ENCODE measurements around the gene KCNT1.

Gene KCNT1

DNA sequence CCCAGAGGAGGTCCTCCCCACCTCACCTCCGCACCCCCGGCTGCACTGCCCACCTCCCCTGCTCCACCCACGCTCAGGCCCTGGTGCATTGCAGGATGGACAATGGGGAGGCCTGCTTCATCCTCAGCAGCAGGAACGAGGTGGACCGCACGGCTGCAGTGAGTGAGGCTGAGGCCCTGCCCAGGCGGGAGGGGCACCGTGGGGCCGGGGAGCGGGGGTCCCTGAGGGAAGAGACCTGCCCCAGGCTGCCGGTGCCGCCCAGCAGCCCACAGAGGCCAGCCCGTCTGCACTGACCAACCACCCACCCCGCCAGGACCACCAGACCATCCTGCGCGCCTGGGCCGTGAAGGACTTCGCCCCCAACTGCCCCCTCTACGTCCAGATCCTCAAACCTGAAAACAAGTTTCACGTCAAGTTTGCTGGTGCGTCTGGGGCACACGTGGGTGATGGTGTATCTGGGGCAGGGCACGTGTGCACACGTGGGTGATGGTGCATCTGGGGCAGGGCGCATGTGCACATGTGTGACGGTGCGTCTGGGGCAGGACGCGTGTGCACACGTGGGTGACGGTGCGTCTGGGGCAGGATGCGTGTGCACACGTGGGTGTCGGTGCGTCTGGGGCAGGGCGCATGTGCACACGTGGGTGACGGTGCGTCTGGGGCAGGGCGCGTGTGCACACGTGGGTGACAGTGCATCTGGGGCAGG lies 66.7 kb downstream of the KCNT1 start:
- H2AFZ ChIP-seq (ENCODE audit: low read length), result no peak overlapping the region
- H3K27ac ChIP-seq (replicated peaks; ENCODE audit: low read length), result no peak overlapping the region
- DNase-seq (ENCODE audit: low spot score), result no peak
- no peak overlapping the region for H3K4me2 ChIP-seq (ENCODE audit: insufficient read depth, low read length, poor library complexity, severe bottlenecking)
- peaks cover 6% of the 10 kb centered on the region for H3K79me1 ChIP-seq (ENCODE audit: low read depth, low read length)
- H3K4me1 ChIP-seq (ENCODE audit: control insufficient read depth in 2 of 2, insufficient read depth in 1 of 2, low read depth in 1 of 2, low read length in 2 of 2), result peaks cover 0 to 12% of the 10 kb centered on the region in 2 donors
- peak overlapping the region; percentile 99 for H3K23ac ChIP-seq (ENCODE audit: low read depth, low read length, poor library complexity)
- H3K27me3 ChIP-seq (ENCODE audit: control insufficient read depth in 3 of 3, insufficient read depth in 3 of 3, low read depth in 1 of 3, low read length in 3 of 3), result peaks cover 0 to 3% (median 0%) of the 10 kb centered on the region in 3 experiments
- H3K9ac ChIP-seq (ENCODE audit: low read depth, low read length, poor library complexity), result peak overlapping the region; percentile 84
- H3K4ac ChIP-seq (ENCODE audit: low read length), result peak overlapping the region; percentile 76
- no peaks in the 10 kb centered on the region for H3K36me3 ChIP-seq (replicated peaks in 1 of 2; ENCODE audit: control insufficient read depth in 2 of 2, insufficient read depth in 2 of 2, low read length in 2 of 2)
- H4K8ac ChIP-seq (ENCODE audit: low read depth, low read length), result peak overlapping the region; percentile 96
- no peak overlapping the region for H2BK120ac ChIP-seq (ENCODE audit: low read depth, low read length)
- peak overlapping the region; percentile 94 for H2BK12ac ChIP-seq (ENCODE audit: low read length)
- peaks cover 7 to 8% of the 10 kb centered on the region in 2 donors for H3K9me3 ChIP-seq (replicated peaks in 1 of 2; ENCODE audit: control insufficient read depth in 2 of 2, insufficient read depth in 1 of 2, low read depth in 1 of 2, low read length in 2 of 2)
- peak overlapping the region; percentile 99 for H3K14ac ChIP-seq (ENCODE audit: low read length)
- peak overlapping the region; percentile 85 for H3K18ac ChIP-seq (ENCODE audit: low read length)
- peak overlapping the region in 1 of 2 donors; percentile 53 for H3K4me3 ChIP-seq (ENCODE audit: low read length in 2 of 2)
- no peak overlapping the region for H4K91ac ChIP-seq (ENCODE audit: low read depth, low read length, poor library complexity)
- no CpG with 5 or more reads among the region's 43 CpGs for whole genome bisulfite sequencing, 2 donors (ENCODE audit: extremely low coverage in 2 of 2, insufficient read length in 2 of 2, insufficient replicate concordance in 1 of 2)
- peak overlapping the region; percentile 26 for H2BK15ac ChIP-seq (ENCODE audit: low read length)
- no peak overlapping the region for H2BK5ac ChIP-seq (ENCODE audit: low read length)
- peak overlapping the region; percentile 37 for H2AK5ac ChIP-seq (ENCODE audit: low read depth, low read length)

- Histone ChIP-seq H3K9me3 (replicated peaks in 1 of 2; ENCODE audit: control insufficient read depth in 2 of 2, insufficient read depth in 1 of 2, low read depth in 1 of 2, low read length in 2 of 2) (peaks cover 8 to 11% of the 10 kb centered on the region in 2 donors), H3K36me3 (replicated peaks in 1 of 2; ENCODE audit: control insufficient read depth in 2 of 2, insufficient read depth in 2 of 2, low read length in 2 of 2) (no peaks in the 10 kb centered on the region), H3K4me3 (ENCODE audit: low read length in 2 of 2) (no peak overlapping the region), H3K4ac (ENCODE audit: low read length) (no peak overlapping the region), H2BK15ac (ENCODE audit: low read length) (peak overlapping the region; percentile 85), H2AFZ (ENCODE audit: low read length) (no peak overlapping the region), H3K18ac (ENCODE audit: low read length) (peak overlapping the region; percentile 48), H2BK5ac (ENCODE audit: low read length) (no peak overlapping the region), H3K14ac (ENCODE audit: low read length) (peak overlapping the region; percentile 82), H3K27ac (replicated peaks; ENCODE audit: low read length) (no peak overlapping the region), H3K79me1 (ENCODE audit: low read depth, low read length) (peaks cover 8% of the 10 kb centered on the region), H3K27me3 (ENCODE audit: control insufficient read depth in 3 of 3, insufficient read depth in 3 of 3, low read depth in 1 of 3, low read length in 3 of 3) (peaks cover 0 to 3% (median 0%) of the 10 kb centered on the region in 3 experiments), H3K4me2 (ENCODE audit: insufficient read depth, low read length, poor library complexity, severe bottlenecking) (no peak overlapping the region), H2AK5ac (ENCODE audit: low read depth, low read length) (peak overlapping the region; percentile 56), H3K9ac (ENCODE audit: low read depth, low read length, poor library complexity) (no peak overlapping the region), H4K8ac (ENCODE audit: low read depth, low read length) (peak overlapping the region; percentile 96), H3K23ac (ENCODE audit: low read depth, low read length, poor library complexity) (peak overlapping the region; percentile 73), H3K4me1 (ENCODE audit: control insufficient read depth in 2 of 2, insufficient read depth in 1 of 2, low read depth in 1 of 2, low read length in 2 of 2) (peaks cover 0 to 16% of the 10 kb centered on the region in 2 donors), H2BK120ac (ENCODE audit: low read depth, low read length) (no peak overlapping the region), H2BK12ac (ENCODE audit: low read length) (peak overlapping the region; percentile 41), H4K91ac (ENCODE audit: low read depth, low read length, poor library complexity) (no peak overlapping the region)
- DNase-seq (ENCODE audit: low spot score), result no peak
- WGBS, 2 donors (ENCODE audit: extremely low coverage in 2 of 2, insufficient read length in 2 of 2, insufficient replicate concordance in 1 of 2), result no CpG with 5 or more reads among the region's 32 CpGs
Observed at GRCh38 chr9:135769489-135770202, 67.7 kb downstream of the KCNT1 start.

- Histone ChIP-seq H2BK120ac (ENCODE audit: low read depth, low read length) (no peak overlapping the region), H2BK5ac (ENCODE audit: low read length) (no peak overlapping the region), H4K91ac (ENCODE audit: low read depth, low read length, poor library complexity) (no peak overlapping the region), H3K27ac (replicated peaks; ENCODE audit: low read length) (no peak overlapping the region), H4K8ac (ENCODE audit: low read depth, low read length) (no peak overlapping the region), H3K23ac (ENCODE audit: low read depth, low read length, poor library complexity) (peak overlapping the region; percentile 73), H3K4ac (ENCODE audit: low read length) (no peak overlapping the region), H2BK15ac (ENCODE audit: low read length) (peak overlapping the region; percentile 85), H3K79me1 (ENCODE audit: low read depth, low read length) (peaks cover 11% of the 10 kb centered on the region), H3K18ac (ENCODE audit: low read length) (no peak overlapping the region), H3K27me3 (ENCODE audit: control insufficient read depth in 3 of 3, insufficient read depth in 3 of 3, low read depth in 1 of 3, low read length in 3 of 3) (peaks cover 0 to 3% (median 0%) of the 10 kb centered on the region in 3 experiments), H3K14ac (ENCODE audit: low read length) (peak overlapping the region; percentile 56), H3K4me1 (ENCODE audit: control insufficient read depth in 2 of 2, insufficient read depth in 1 of 2, low read depth in 1 of 2, low read length in 2 of 2) (peaks cover 0 to 16% of the 10 kb centered on the region in 2 donors), H3K4me2 (ENCODE audit: insufficient read depth, low read length, poor library complexity, severe bottlenecking) (no peak overlapping the region), H2AFZ (ENCODE audit: low read length) (no peak overlapping the region), H2BK12ac (ENCODE audit: low read length) (no peak overlapping the region), H3K9me3 (replicated peaks in 1 of 2; ENCODE audit: control insufficient read depth in 2 of 2, insufficient read depth in 1 of 2, low read depth in 1 of 2, low read length in 2 of 2) (peaks cover 8 to 10% of the 10 kb centered on the region in 2 donors), H3K4me3 (ENCODE audit: low read length in 2 of 2) (no peak overlapping the region), H3K36me3 (replicated peaks in 1 of 2; ENCODE audit: control insufficient read depth in 2 of 2, insufficient read depth in 2 of 2, low read length in 2 of 2) (no peaks in the 10 kb centered on the region), H3K9ac (ENCODE audit: low read depth, low read length, poor library complexity) (no peak overlapping the region), H2AK5ac (ENCODE audit: low read depth, low read length) (peak overlapping the region; percentile 37)
- DNase-seq (ENCODE audit: low spot score), result no peak
- WGBS, 2 donors (ENCODE audit: extremely low coverage in 2 of 2, insufficient read length in 2 of 2, insufficient replicate concordance in 1 of 2), result no CpG with 5 or more reads among the region's 19 CpGs
Observed at GRCh38 chr9:135770203-135770535, 68.2 kb downstream of the KCNT1 start.

DNA sequence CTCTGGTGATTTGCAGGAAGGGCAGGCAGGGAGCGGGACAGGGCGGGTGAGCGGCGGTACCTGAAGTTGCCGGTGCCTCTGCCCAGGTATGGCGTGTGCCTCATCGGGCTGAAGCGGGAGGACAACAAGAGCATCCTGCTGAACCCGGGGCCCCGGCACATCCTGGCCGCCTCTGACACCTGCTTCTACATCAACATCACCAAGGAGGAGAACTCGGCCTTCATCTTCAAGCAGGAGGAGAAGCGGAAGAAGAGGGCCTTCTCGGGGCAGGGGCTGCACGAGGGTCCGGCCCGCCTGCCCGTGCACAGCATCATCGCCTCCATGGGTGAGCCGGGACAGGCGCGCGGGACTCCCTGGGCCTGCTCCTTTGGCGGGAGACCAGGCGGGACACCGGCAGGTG lies 68.8 kb downstream of the KCNT1 start:
- Histone ChIP-seq H3K9ac (ENCODE audit: low read depth, low read length, poor library complexity) (no peak overlapping the region), H4K91ac (ENCODE audit: low read depth, low read length, poor library complexity) (no peak overlapping the region), H4K8ac (ENCODE audit: low read depth, low read length) (peak overlapping the region; percentile 43), H3K4me2 (ENCODE audit: insufficient read depth, low read length, poor library complexity, severe bottlenecking) (no peak overlapping the region), H2AFZ (ENCODE audit: low read length) (no peak overlapping the region), H2BK15ac (ENCODE audit: low read length) (peak overlapping the region; percentile 17), H2AK5ac (ENCODE audit: low read depth, low read length) (peak overlapping the region; percentile 37), H3K14ac (ENCODE audit: low read length) (peak overlapping the region; percentile 14), H3K4me3 (ENCODE audit: low read length in 2 of 2) (no peak overlapping the region), H3K23ac (ENCODE audit: low read depth, low read length, poor library complexity) (peak overlapping the region; percentile 80), H2BK120ac (ENCODE audit: low read depth, low read length) (no peak overlapping the region), H3K79me1 (ENCODE audit: low read depth, low read length) (peaks cover 11% of the 10 kb centered on the region), H3K27me3 (ENCODE audit: control insufficient read depth in 3 of 3, insufficient read depth in 3 of 3, low read depth in 1 of 3, low read length in 3 of 3) (peaks cover 0 to 3% (median 0%) of the 10 kb centered on the region in 3 experiments), H3K36me3 (replicated peaks in 1 of 2; ENCODE audit: control insufficient read depth in 2 of 2, insufficient read depth in 2 of 2, low read length in 2 of 2) (no peaks in the 10 kb centered on the region), H3K18ac (ENCODE audit: low read length) (peak overlapping the region; percentile 71), H2BK12ac (ENCODE audit: low read length) (peak overlapping the region; percentile 94), H3K4me1 (ENCODE audit: control insufficient read depth in 2 of 2, insufficient read depth in 1 of 2, low read depth in 1 of 2, low read length in 2 of 2) (peaks cover 0 to 16% of the 10 kb centered on the region in 2 donors), H3K4ac (ENCODE audit: low read length) (no peak overlapping the region), H3K9me3 (replicated peaks in 1 of 2; ENCODE audit: control insufficient read depth in 2 of 2, insufficient read depth in 1 of 2, low read depth in 1 of 2, low read length in 2 of 2) (peaks cover 7 to 8% of the 10 kb centered on the region in 2 donors), H3K27ac (replicated peaks; ENCODE audit: low read length) (no peak overlapping the region), H2BK5ac (ENCODE audit: low read length) (no peak overlapping the region)
- no CpG with 5 or more reads among the region's 26 CpGs for WGBS, 2 donors (ENCODE audit: extremely low coverage in 2 of 2, insufficient read length in 2 of 2, insufficient replicate concordance in 1 of 2)
- no peak for DNase-seq (ENCODE audit: low spot score)
